ENCODE data around the gene WDR7. TPM values are rescaled to one million over a fixed set of nuclear protein-coding genes. Genes with fewer than 3 reads are reported as not detected.

WDR7 gene
- total and polyA plus RNA-seq, 2 experiments from 2014 or later: 7.0 to 14.8 TPM

- TF ChIP-seq REST (IDR thresholded peaks at IDR 0.05; ENCODE audit: unreplicated experiment): no peak
Observed at GRCh38 chr18:56899660-56900059, 248.5 kb downstream of the WDR7 start (continued).

DNA sequence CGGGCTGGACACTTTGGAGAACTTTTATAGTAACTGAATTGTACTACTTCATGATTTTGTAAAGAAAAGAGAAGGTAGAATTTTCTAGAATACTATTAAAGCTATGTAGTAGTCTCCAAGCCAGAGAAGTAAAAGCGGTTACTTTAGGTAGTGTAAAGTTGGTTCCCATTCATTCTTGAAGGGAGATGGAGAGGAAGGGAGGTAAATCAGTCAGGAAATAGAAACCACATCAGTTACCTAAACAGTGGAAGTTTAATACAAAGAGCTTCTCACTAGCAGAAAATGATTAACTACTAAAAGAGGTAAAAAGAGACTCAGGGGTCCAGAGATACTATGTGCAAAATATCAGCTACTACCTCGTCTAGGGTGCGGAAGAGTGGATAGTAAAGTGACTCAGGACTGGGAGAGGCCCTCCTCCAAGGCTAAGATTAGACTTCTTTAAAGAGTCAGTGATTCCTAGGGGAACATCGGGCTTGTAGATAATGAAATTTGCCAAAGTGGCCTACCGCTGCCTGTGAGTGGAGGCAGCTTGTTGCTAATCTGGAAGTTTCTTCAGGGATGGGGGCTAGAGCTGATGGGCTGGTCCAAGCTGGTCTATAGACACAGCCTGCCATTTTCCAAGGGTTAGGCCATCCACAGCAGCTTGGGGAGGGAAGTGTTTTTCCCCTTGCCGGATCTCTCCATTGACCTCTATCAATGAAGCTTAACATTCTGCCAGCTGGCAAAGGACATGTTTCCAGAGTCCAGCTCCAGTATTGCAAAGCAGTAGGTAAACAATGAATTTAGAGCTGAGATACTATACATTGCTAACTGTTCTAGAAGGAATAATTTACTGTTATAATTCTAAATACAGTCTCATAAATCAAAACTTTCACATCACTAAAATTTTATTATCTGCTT, 249.3 kb downstream of the WDR7 start:
- Histone ChIP-seq H4K20me1 (replicated peaks; ENCODE audit: insufficient read depth) (no peaks in the 10 kb centered on the region), H3K79me2 (replicated peaks; ENCODE audit: insufficient read depth) (no peaks in the 10 kb centered on the region), H3K27me3 (ENCODE audit: insufficient read depth) (no peaks in the 10 kb centered on the region), H3K36me3 (ENCODE audit: insufficient read depth) (no peaks in the 10 kb centered on the region), H2AFZ (no peak overlapping the region), H3K4me1 (ENCODE audit: insufficient read depth) (peaks cover 15% of the 10 kb centered on the region), H3F3A (replicated peaks; ENCODE audit: low read depth) (no peaks in the 10 kb centered on the region), H3K9me2 (ENCODE audit: insufficient read depth) (no peaks in the 10 kb centered on the region), H3K4me2 (no peak overlapping the region), H3K27ac (ENCODE audit: low read depth) (no peak overlapping the region), H3K4me3 (no peak overlapping the region)
- no peak for ATAC-seq
- Mint-ChIP-seq H3K27me3 (ENCODE audit: insufficient read depth, low read depth, poor library complexity) (no peaks in the 10 kb centered on the region), H3K9me3 (no peaks in the 10 kb centered on the region), H3K4me3 (no peak overlapping the region), H3K27ac (no peak overlapping the region; the same call in 1 of the 2 replicates), H3K36me3 (ENCODE audit: low read depth) (no peaks in the 10 kb centered on the region), H3K4me1 (peaks cover 18% of the 10 kb centered on the region)
- DNase-seq (ENCODE audit: low spot score): no peak
- no peak for TF ChIP-seq POLR2AphosphoS5 (IDR thresholded peaks at IDR 0.05; ENCODE audit: low read depth)
- no peak for TF ChIP-seq CREB1 (CRISPR knock-in tag; IDR thresholded peaks at IDR 0.05; ENCODE audit: low read depth)
- TF ChIP-seq EZH2 (IDR thresholded peaks at IDR 0.05; ENCODE audit: low read depth, unreplicated experiment): no peak
- no peak for TF ChIP-seq NANOG (IDR thresholded peaks at IDR 0.05; ENCODE audit: borderline replicate concordance)
- TF ChIP-seq EZH2phosphoT487 (IDR thresholded peaks at IDR 0.05; ENCODE audit: unreplicated experiment): no peak
- no peak for TF ChIP-seq JUNB (IDR thresholded peaks at IDR 0.05; ENCODE audit: unreplicated experiment)
- no peak for TF ChIP-seq CTCF (conservative IDR thresholded peaks at IDR 0.05; ENCODE audit: low read depth in 2 of 2)
- no peak for TF ChIP-seq ZNF331 (CRISPR knock-in tag; IDR thresholded peaks at IDR 0.05; ENCODE audit: low read depth)
- no peak for TF ChIP-seq ZNF114 (CRISPR knock-in tag; IDR thresholded peaks at IDR 0.05)
- TF ChIP-seq ETS1 (IDR thresholded peaks at IDR 0.05): no peak
- no peak for TF ChIP-seq STAT1 (IDR thresholded peaks at IDR 0.05; ENCODE audit: unreplicated experiment)
